Measurements from ENCODE around the gene DIAPH3.

Gene DIAPH3

GRCh38 chr13:59774491-59774971 lies 389.2 kb downstream of the DIAPH3 start:
- FAIRE-seq = no peak

GRCh38 chr13:59771272-59771671 lies 392.5 kb downstream of the DIAPH3 start:
- FAIRE-seq = no peak

- FAIRE-seq = no peak
Observed at GRCh38 chr13:59770451-59770850, 393.3 kb downstream of the DIAPH3 start.

GRCh38 chr13:59766236-59766635 lies 397.5 kb downstream of the DIAPH3 start:
- FAIRE-seq = no peak

GRCh38 chr13:59755632-59756290 lies 408.0 kb downstream of the DIAPH3 start:
- no peak for FAIRE-seq

- no peak for FAIRE-seq
Observed at GRCh38 chr13:59754411-59754810, 409.3 kb downstream of the DIAPH3 start.

- FAIRE-seq = no peak
Observed at GRCh38 chr13:59750860-59751259, 412.9 kb downstream of the DIAPH3 start.

- FAIRE-seq = no peak
Observed at GRCh38 chr13:59748046-59748445, 415.7 kb downstream of the DIAPH3 start.

GRCh38 chr13:59747529-59747928 lies 416.2 kb downstream of the DIAPH3 start:
- FAIRE-seq = no peak

GRCh38 chr13:59746291-59746962 lies 417.3 kb downstream of the DIAPH3 start:
- no peak for FAIRE-seq

GRCh38 chr13:59745392-59745788 lies 418.3 kb downstream of the DIAPH3 start:
- no peak for FAIRE-seq

- FAIRE-seq = no peak
Observed at GRCh38 chr13:59744747-59745391, 418.9 kb downstream of the DIAPH3 start.

GRCh38 chr13:59743195-59743594 lies 420.5 kb downstream of the DIAPH3 start:
- no peak for FAIRE-seq

- no peak for FAIRE-seq
Observed at GRCh38 chr13:59742467-59742866, 421.3 kb downstream of the DIAPH3 start.

GRCh38 chr13:59738921-59739320 lies 424.8 kb downstream of the DIAPH3 start:
- FAIRE-seq = no peak

- no peak for FAIRE-seq
Observed at GRCh38 chr13:59734393-59734792, 429.3 kb downstream of the DIAPH3 start.

GRCh38 chr13:59733744-59734143 lies 430.0 kb downstream of the DIAPH3 start:
- no peak for FAIRE-seq

- FAIRE-seq = peak; percentile 18
Observed at GRCh38 chr13:59730026-59730425, 433.7 kb downstream of the DIAPH3 start.

GRCh38 chr13:59728896-59729545 lies 434.7 kb downstream of the DIAPH3 start:
- no peak for FAIRE-seq

GRCh38 chr13:59721926-59722910 lies 441.5 kb downstream of the DIAPH3 start:
- no peak for FAIRE-seq

- FAIRE-seq = no peak
Observed at GRCh38 chr13:59715611-59716010, 448.1 kb downstream of the DIAPH3 start.
